ENCODE measurements around the gene CYP3A7. TPM values are rescaled to one million over a fixed set of nuclear protein-coding genes. Genes with fewer than 3 reads are reported as not detected.
A peak's percentile ranks its signal among the peaks of the same experiment; 100 is the strongest.
"Not testable (repeated sequence)": the region's sequence is repeated elsewhere in the genome, so short reads cannot be mapped to it uniquely, and the experiment has no call there.

The CYP3A7 gene
- total RNA-seq, 1 donor from 2014 or later = not detected

DNA sequence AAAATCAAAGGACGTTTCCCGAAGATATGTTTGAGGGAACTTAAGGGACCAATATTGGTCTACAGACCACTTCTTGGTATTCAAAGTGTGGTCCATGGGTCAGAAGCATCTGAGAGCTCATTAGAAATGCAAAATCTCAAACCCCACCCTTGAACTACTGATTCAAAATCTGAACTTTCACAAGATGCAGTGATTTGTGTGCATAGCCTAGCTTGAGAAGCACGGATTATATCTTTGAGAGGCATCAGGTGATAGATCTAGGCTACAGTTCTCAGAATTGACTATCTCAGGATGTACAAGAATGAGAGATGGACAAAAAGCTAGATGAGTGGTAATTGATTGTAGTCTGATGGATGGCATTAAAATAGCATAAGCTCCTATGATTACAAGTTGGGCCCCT, 29.5 kb upstream of the CYP3A7 start:
- Histone ChIP-seq H3K27ac (no peak overlapping the region), H3K4me1 (no peaks in the 10 kb centered on the region), H3K9me3 (no peaks in the 10 kb centered on the region), H3K4me3 (no peak overlapping the region), H3K27me3 (no peaks in the 10 kb centered on the region), H3K36me3 (no peaks in the 10 kb centered on the region)
- intact Hi-C loops (cut with DNase I) = no loop called here
- TF ChIP-seq, protein P1, sequence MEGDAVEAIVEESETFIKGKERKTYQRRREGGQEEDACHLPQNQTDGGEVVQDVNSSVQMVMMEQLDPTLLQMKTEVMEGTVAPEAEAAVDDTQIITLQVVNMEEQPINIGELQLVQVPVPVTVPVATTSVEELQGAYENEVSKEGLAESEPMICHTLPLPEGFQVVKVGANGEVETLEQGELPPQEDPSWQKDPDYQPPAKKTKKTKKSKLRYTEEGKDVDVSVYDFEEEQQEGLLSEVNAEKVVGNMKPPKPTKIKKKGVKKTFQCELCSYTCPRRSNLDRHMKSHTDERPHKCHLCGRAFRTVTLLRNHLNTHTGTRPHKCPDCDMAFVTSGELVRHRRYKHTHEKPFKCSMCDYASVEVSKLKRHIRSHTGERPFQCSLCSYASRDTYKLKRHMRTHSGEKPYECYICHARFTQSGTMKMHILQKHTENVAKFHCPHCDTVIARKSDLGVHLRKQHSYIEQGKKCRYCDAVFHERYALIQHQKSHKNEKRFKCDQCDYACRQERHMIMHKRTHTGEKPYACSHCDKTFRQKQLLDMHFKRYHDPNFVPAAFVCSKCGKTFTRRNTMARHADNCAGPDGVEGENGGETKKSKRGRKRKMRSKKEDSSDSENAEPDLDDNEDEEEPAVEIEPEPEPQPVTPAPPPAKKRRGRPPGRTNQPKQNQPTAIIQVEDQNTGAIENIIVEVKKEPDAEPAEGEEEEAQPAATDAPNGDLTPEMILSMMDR (IDR thresholded peaks at IDR 0.05) = no peak
- DNase-seq (ENCODE audit: low spot score in 2 of 2) = no peak

DNA sequence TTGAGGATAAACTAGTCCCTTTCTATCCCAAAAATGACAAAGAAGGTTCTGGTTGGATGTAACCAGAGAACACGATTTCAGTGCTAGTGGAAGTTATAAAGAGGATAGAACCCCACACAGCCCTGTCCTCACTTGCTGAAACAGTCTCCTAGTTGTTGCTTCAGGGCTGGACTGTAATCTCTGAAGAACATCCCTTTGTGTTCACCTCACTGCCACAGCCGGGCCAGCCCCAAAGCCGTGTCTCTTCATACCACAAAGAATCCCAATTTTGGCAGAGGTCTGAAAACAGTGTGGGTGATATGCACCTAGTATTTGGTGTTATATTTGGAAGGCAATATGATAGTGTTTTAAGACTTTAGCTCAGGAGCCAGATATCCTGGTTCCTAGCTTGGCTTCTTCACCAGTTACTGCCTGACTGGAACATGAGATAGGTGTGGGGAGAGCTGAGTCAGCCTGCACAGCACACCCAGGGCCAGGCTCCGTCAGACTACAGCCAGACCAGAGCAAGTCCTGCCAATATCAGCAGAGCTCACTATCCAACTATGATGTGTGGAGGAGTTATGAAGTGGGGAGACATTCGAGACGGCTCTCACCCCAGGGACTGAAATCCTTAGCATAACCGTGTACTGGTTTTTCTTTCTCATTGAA, 27.8 kb upstream of the CYP3A7 start:
- Histone ChIP-seq H3K27ac (peak overlapping the region in 1 of 2 donors; percentile 38), H3K4me3 (no peak overlapping the region), H3K36me3 (no peaks in the 10 kb centered on the region), H3K4me1 (no peaks in the 10 kb centered on the region), H3K9me3 (no peaks in the 10 kb centered on the region), H3K27me3 (no peaks in the 10 kb centered on the region)
- DNase-seq (ENCODE audit: low spot score in 2 of 2) = peak in 1 of 2 donors; percentile 69
- intact Hi-C loops (cut with DNase I) = no loop called here
- TF ChIP-seq, protein P1 (IDR thresholded peaks at IDR 0.05) = no peak

DNA sequence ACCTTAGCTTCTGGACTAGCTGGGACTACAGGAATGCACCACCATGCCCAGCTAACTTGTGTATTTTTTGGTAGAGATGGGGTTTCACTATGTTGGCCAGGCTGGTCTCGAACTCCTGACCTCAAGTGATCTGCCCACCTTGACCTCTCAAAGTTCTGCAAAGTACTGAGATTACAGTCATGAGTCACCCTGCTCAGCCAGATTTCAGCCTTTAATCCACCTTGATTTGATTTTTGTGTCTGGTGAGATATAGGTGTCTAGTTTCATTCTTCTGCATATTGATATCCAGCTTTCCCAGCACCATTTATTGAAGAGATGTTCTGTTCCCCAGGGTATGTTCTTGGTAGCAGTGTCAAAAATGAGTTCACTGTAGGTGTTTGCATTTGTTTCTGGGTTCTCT, 20.1 kb upstream of the CYP3A7 start:
- Histone ChIP-seq H3K27ac (no peak overlapping the region), H3K4me1 (no peaks in the 10 kb centered on the region), H3K9me3 (no peaks in the 10 kb centered on the region), H3K4me3 (no peak overlapping the region), H3K27me3 (no peaks in the 10 kb centered on the region), H3K36me3 (no peaks in the 10 kb centered on the region)
- intact Hi-C loops (cut with DNase I) = no loop called here
- no peak for DNase-seq (ENCODE audit: low spot score in 2 of 2)
- TF ChIP-seq, protein P1 (IDR thresholded peaks at IDR 0.05) = no peak

DNA sequence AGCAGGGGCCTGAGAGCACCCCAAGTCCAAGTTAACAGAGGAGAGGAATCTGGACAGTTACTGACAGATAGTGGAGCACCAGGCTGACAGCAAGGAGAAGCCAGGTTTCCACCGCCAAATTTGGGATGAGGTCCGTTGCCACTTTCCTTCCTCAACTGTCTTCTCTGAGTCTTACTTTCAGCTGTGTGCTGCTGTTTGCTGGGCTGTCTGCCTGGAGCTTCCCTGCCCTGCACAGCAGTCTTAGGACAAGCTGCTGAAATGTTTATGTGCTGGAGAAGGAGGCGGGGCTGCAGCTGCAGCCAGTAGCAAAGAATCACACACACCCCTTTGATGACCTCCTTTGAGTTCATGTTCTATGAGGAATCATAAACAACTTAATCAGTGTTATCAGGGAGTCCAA, 17.4 kb upstream of the CYP3A7 start:
- H3K4me3 ChIP-seq = no peak overlapping the region
- H3K27me3 ChIP-seq = no peaks in the 10 kb centered on the region
- no peak overlapping the region for H3K27ac ChIP-seq
- H3K36me3 ChIP-seq = no peaks in the 10 kb centered on the region
- intact Hi-C loops (cut with DNase I) = no loop called here
- no peaks in the 10 kb centered on the region for H3K4me1 ChIP-seq
- H3K9me3 ChIP-seq = no peaks in the 10 kb centered on the region
- DNase-seq (ENCODE audit: low spot score in 2 of 2) = no peak
- TF ChIP-seq, protein P1 (IDR thresholded peaks at IDR 0.05) = no peak

DNA sequence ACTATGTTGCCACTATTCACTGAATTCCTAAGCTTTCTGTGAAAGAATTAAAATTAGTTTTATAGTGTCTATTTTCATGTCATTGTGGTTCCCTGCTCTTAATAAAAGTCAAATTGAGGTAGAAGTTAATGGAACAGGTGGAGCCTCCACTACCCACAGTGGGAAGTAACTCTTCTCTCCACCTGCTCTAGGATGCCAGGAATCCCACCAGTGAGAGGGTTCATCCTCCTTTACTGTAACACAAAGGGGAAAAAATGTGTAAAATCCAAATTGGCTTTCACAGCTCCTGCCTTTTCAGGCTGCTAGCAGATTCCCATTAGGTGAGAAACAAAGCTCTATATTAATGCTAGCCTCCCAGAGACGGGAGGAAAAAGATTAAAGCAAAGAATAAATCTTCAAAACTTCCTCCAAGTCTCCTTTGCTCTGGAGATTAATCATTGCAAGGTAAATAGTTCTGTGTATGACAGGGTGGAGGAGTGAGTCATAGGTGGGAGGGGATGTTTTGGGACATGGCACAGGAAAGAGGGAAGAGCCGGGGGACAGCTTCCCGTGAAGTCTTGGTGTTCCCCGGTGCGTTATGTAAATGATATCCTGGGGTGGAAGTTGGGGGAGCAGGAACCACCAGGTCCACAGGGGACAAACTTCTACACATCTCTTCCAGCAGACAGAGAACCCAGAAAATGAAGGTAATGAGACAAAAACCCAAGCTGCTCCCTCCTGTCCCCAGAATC, 16.5 kb upstream of the CYP3A7 start:
- H3K9me3 ChIP-seq; H3K4me3 ChIP-seq; H3K27me3 ChIP-seq; DNase-seq (ENCODE audit: low spot score in 2 of 2); intact Hi-C loops (cut with DNase I); H3K36me3 ChIP-seq; H3K27ac ChIP-seq; H3K4me1 ChIP-seq: not testable (repeated sequence)

DNA sequence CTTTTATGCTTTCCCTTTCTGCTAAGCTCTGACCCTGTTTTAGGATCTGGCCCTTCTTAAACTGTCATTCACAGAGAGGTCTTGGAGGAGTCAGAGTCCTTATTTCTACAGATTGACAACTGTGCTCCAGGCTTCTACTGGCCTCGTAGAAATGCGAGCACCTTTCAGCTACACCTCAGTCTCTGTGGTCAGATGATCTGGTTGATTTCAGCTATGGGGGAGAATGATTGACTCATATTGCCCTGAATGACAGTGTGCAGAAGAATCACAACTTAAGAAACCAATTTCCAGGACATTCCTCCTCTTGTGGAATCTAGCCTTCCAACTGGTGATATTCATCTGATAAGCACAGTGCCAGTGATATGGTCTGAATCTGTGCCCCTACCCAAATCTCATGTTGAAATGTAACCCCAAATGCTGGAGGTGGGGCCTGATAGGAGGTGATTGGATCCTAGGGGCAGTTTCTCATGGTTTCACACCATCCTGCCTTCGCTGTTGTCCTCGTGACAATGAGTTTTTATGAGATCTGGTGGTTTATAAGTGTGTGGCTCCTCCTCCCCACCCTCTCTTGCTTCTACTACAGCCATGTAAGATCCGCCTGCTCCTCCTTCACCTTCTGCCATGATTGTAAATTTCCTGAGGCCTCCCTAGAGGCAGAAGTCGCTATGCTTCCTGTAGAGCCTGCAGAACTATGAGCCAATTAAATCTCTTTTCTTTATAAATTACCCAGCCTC, 14.0 kb upstream of the CYP3A7 start:
- intact Hi-C loops (cut with DNase I) = no loop called here
- no peak overlapping the region for H3K4me3 ChIP-seq

DNA sequence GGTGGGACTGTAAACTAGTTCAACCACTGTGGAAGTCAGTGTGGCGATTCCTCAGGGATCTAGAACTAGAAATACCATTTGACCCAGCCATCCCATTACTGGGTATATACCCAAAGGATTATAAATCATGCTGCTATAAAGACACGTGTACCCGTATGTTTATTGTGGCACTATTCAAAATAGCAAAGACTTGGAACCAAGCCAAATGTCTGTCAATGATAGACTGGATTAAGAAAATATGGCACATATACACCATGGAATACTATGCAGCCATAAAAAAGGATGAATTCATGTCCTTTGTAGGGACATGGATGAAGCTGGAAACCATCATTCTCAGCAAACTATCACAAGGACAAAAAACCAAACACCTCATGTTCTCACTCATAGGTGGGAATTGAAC, 11.9 kb upstream of the CYP3A7 start:
- H3K36me3 ChIP-seq; H3K4me3 ChIP-seq; H3K27ac ChIP-seq; H3K9me3 ChIP-seq; H3K4me1 ChIP-seq; DNase-seq (ENCODE audit: low spot score in 2 of 2); H3K27me3 ChIP-seq; intact Hi-C loops (cut with DNase I): not testable (repeated sequence)

More for the DNA sequence above, 14.0 kb upstream of the CYP3A7 start:
- H3K27ac ChIP-seq = no peak overlapping the region
- no peaks in the 10 kb centered on the region for H3K27me3 ChIP-seq
- H3K4me1 ChIP-seq = no peaks in the 10 kb centered on the region
- H3K9me3 ChIP-seq = no peaks in the 10 kb centered on the region
- DNase-seq (ENCODE audit: low spot score in 2 of 2) = no peak
- TF ChIP-seq, protein P1 (IDR thresholded peaks at IDR 0.05) = no peak
- no peaks in the 10 kb centered on the region for H3K36me3 ChIP-seq

DNA sequence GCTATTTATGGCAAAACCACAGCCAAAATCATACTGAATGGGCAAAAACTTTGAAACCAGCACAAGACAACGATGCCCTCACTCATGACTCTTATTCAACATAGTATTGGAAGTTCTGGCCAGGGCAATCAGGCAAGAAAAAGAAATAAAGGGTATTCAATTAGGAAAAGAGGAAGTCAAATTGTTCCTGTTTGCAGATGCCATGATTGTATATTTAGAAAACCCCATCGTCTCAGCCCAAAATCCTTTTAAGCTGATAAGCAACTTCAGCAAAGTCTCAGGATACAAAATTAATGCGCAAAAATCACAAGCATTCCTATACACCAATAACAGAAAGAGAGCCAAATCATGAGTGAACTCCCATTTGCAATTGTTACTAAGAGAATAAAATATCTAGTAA, 10.4 kb upstream of the CYP3A7 start:
- intact Hi-C loops (cut with DNase I); H3K27ac ChIP-seq; H3K27me3 ChIP-seq; H3K4me1 ChIP-seq; H3K36me3 ChIP-seq; H3K9me3 ChIP-seq; H3K4me3 ChIP-seq; DNase-seq (ENCODE audit: low spot score in 2 of 2): not testable (repeated sequence)
